OCI-LY7 (cell line): ENCODE data around the gene ELMO1. TPM values are rescaled to one million over a fixed set of nuclear protein-coding genes. Genes with fewer than 3 reads are reported as not detected.

Experiments
- BruUV-seq: library from RNA; stranded (reverse); fragments of 400-500 nt; replicated peaks from 2 replicates; lab custom pipeline; 2021; lab: Mats Ljungman, UMichigan
- CTCF ChIA-PET: fragments of 300-600 bp; sonication (Branson Sonifier 250); formaldehyde crosslinking; loops from one replicate; lab custom pipeline; 2022; ENCODE audit warnings: antibody characterized with exemption; ENCODE audit not compliant: unreplicated experiment; lab: Charles Lee
- POLR2A ChIA-PET: fragments of 300-600 bp; sonication (Branson Sonifier 250); formaldehyde crosslinking; loops from one replicate; lab custom pipeline; 2022; ENCODE audit warnings: antibody characterized with exemption; lab: Charles Lee
- DNase-seq: peaks from one replicate; pipeline ENCODE4 v3.0.0-alpha.2; 2015; ENCODE audit warnings: low spot score
- H2AFZ ChIP-seq: fragments of 200-600 bp; sonication (generic), shearing (Covaris generic); 2 replicates; pipeline ENCODE4 v1.6.1; 2014; ENCODE audit warnings: mild to moderate bottlenecking, antibody characterized with exemption, low read length, moderate library complexity
- H3K27ac ChIP-seq: fragments of 200-600 bp; sonication (generic); 2 replicates; pipeline ENCODE4 v1.5.1; 2014; ENCODE audit warnings: mixed run types, low read depth, mild to moderate bottlenecking, moderate library complexity, low read length, inconsistent platforms; ENCODE audit not compliant: poor library complexity, severe bottlenecking
- H3K36me3 ChIP-seq: fragments of 200-600 bp; sonication (generic); 2 replicates; pipeline ENCODE4 v1.6.1; 2014; ENCODE audit warnings: mild to moderate bottlenecking, antibody characterized with exemption, low read length, moderate library complexity, mixed read lengths; ENCODE audit not compliant: insufficient read depth
- H3K4me1 ChIP-seq: fragments of 200-600 bp; sonication (generic); 2 replicates; pipeline ENCODE4 v1.5.1; 2014; ENCODE audit warnings: mild to moderate bottlenecking, low read length; ENCODE audit not compliant: insufficient read depth, poor library complexity, severe bottlenecking
- H3K4me2 ChIP-seq: fragments of 200-600 bp; sonication (generic); 2 replicates; pipeline ENCODE4 v1.6.1; 2014; ENCODE audit warnings: mild to moderate bottlenecking, low read length
- H3K4me3 ChIP-seq: fragments of 200-600 bp; sonication (generic); 2 replicates; pipeline ENCODE4 v1.5.1; 2014; ENCODE audit warnings: mild to moderate bottlenecking, low read depth, low read length; ENCODE audit not compliant: poor library complexity, severe bottlenecking
- H3K79me2 ChIP-seq: fragments of 200-600 bp; sonication (generic); 2 replicates; pipeline ENCODE4 v1.6.1; 2016; ENCODE audit warnings: low read depth, mild to moderate bottlenecking, low read length, moderate library complexity, mixed read lengths; ENCODE audit not compliant: insufficient read depth
- H3K9me2 ChIP-seq: fragments of 200-600 bp; sonication (generic); 2 replicates; pipeline ENCODE4 v1.6.1; 2016; ENCODE audit warnings: mild to moderate bottlenecking, low read length, mixed read lengths; ENCODE audit not compliant: insufficient read depth
- H3K9me3 ChIP-seq: fragments of 200-600 bp; sonication (generic); 2 replicates; pipeline ENCODE4 v1.6.1; 2014; ENCODE audit warnings: mild to moderate bottlenecking, mixed run types, low read length, mixed read lengths
- H4K20me1 ChIP-seq: fragments of 200-600 bp; sonication (generic); 2 replicates; pipeline ENCODE4 v1.6.1; 2014; ENCODE audit warnings: mild to moderate bottlenecking, antibody characterized with exemption, low read length, moderate library complexity, mixed read lengths; ENCODE audit not compliant: insufficient read depth
- CTCF ChIP-seq: fragments of 200-600 bp; sonication (generic); conservative IDR thresholded peaks from 2 replicates; pipeline ENCODE4 v1.5.1; 2014; ENCODE audit warnings: mild to moderate bottlenecking, antibody characterized with exemption, low read length, moderate library complexity, mixed read lengths
- EZH2phosphoT487 ChIP-seq: fragments of 200-600 bp; sonication (generic); IDR thresholded peaks from 2 replicates; pipeline ENCODE4 v1.6.1; 2018; ENCODE audit warnings: low read depth, borderline replicate concordance, mild to moderate bottlenecking, mixed run types, antibody characterized with exemption, low read length, moderate library complexity, mixed read lengths
- intact Hi-C: fragments of 100-400 bp; cut with micrococcal nuclease; formaldehyde crosslinking; loops from one replicate; pipeline ENCODE4 v1.10.0; 2022; ENCODE audit not compliant: unreplicated experiment
- total RNA-seq, 2 experiments: library from RNA; depleted of rRNA in 1 of 2; stranded (reverse); fragments of >200 nt in 1 of 2; shearing (Covaris generic) in 1 of 2; gene quantifications; 2 replicates each; pipeline ENCODE4 v1.2.3, GENCODE V29; 2014 to 2022

ELMO1 gene
- total RNA-seq, 2 experiments from 2014 or later: 101 to 103 TPM

GRCh38 chr7:36972140-36972518 lies 476.5 kb downstream of the ELMO1 start:
- peaks cover 2% of the 10 kb centered on the region; the same call in 1 of the 2 replicates for H3K36me3 ChIP-seq
- no TSS peak for BruUV-seq
- H2AFZ ChIP-seq: no peak overlapping the region
- H3K79me2 ChIP-seq: no peaks in the 10 kb centered on the region
- ChIA-PET POLR2A (interaction anchor here (1.0 to 2.4 kb wide), 2 partner anchors 8 to 13 kb away, joined by 3 to 15 read pairs; no protein-coding TSS in a partner anchor), CTCF (no interaction called here)
- TF ChIP-seq CTCF (no peak), EZH2phosphoT487 (no peak)
- H3K4me1 ChIP-seq: no peaks in the 10 kb centered on the region
- DNase-seq: no peak
- H3K9me3 ChIP-seq: no peaks in the 10 kb centered on the region
- H3K4me2 ChIP-seq: no peak overlapping the region
- no peak overlapping the region for H3K4me3 ChIP-seq
- intact Hi-C loops: no loop called here
- no peaks in the 10 kb centered on the region for H4K20me1 ChIP-seq
- no peak overlapping the region for H3K27ac ChIP-seq
- H3K9me2 ChIP-seq: no peaks in the 10 kb centered on the region

DNA sequence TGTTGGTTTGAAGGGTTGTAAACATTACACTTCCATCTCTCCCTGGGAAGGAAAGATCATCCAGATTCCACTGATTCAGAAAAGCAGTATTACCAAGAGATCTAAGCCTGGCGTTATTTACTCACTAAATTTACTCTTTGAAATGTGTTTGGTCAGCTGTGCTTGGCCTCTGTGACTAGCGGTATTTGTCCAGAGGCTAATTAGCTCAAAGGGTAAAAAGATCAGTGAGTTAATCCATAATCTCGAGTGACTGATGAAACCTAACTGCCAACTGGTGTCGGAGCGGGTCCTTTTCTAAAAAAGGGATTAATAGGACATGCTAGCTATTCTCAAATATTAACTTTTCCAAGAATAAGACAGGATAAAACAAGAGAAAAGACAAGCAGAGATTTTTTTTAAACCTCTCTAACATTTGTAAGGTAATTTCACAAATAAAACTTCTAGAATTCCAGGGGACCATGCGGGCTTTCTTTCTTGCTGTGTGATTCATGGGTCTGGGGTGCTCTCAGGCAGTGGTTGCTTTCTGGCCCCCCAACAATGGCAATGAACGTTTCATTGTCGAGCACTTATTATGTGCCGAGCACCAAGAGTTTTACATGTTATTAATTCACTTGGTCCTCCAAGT lies 477.0 kb downstream of the ELMO1 start:
- Histone ChIP-seq H3K4me1 (no peaks in the 10 kb centered on the region), H3K27ac (no peak overlapping the region), H3K9me2 (no peaks in the 10 kb centered on the region), H4K20me1 (no peaks in the 10 kb centered on the region), H3K9me3 (no peaks in the 10 kb centered on the region), H3K4me3 (no peak overlapping the region), H3K79me2 (no peaks in the 10 kb centered on the region), H3K36me3 (no peaks in the 10 kb centered on the region; the same call in 1 of the 2 replicates), H2AFZ (no peak overlapping the region), H3K4me2 (no peak overlapping the region)
- intact Hi-C loops: no loop called here
- POLR2A ChIA-PET: interaction anchor here (0.7 to 2.4 kb wide), 5 partner anchors 9 to 182 kb away, joined by 3 to 15 read pairs (median 3); no protein-coding TSS in a partner anchor
- TF ChIP-seq EZH2phosphoT487 (no peak), CTCF (no peak)
- CTCF ChIA-PET: no interaction called here
- DNase-seq: no peak
- no TSS peak for BruUV-seq
